B cell (primary cell): ENCODE data around the gene URB1.

Source experiments
- CTCF ChIP-seq: fragments of 200-600 bp; IDR thresholded peaks from one replicate; pipeline ENCODE4 v1.8.0; 2022; ENCODE audit warnings: antibody characterized with exemption, mild to moderate bottlenecking
- EZH2 ChIP-seq: IDR thresholded peaks from 2 replicates; pipeline ENCODE4 v1.6.1; 2012; ENCODE audit warnings: borderline replicate concordance, low read depth, mild to moderate bottlenecking, moderate library complexity, low read length; ENCODE audit not compliant: insufficient read depth, poor library complexity, severe bottlenecking

- no peak for TF ChIP-seq CTCF
- no peak for TF ChIP-seq EZH2
Measured at GRCh38 chr21:32383812-32384211, 9.0 kb downstream of the URB1 start.
